8988T (cell line): ENCODE data around the gene ATP9B.

ENCODE experiments used
- DNase-seq: peaks from one replicate; pipeline ENCODE4 v3.0.0; 2011

Gene ATP9B

GRCh38 chr18:79068937-79069716 is at the start of gene ATP9B:
Gene ATP9B (plus strand): TSS chr18:79069394. CDS start chr18:79069411, 17 bp downstream.
- DNase-seq = peak; percentile 62

GRCh38 chr18:79019881-79020280 is 49.3 kb upstream of the ATP9B start:
- no peak for DNase-seq

GRCh38 chr18:79022603-79023002 is 46.6 kb upstream of the ATP9B start:
- no peak for DNase-seq

GRCh38 chr18:79026491-79026890 is 42.7 kb upstream of the ATP9B start:
- DNase-seq = no peak

GRCh38 chr18:79030680-79031079 is 38.5 kb upstream of the ATP9B start:
- no peak for DNase-seq

GRCh38 chr18:79042276-79042675 is 26.9 kb upstream of the ATP9B start:
- no peak for DNase-seq

GRCh38 chr18:79043288-79043687 is 25.9 kb upstream of the ATP9B start:
- DNase-seq = no peak

GRCh38 chr18:79046522-79046921 is 22.7 kb upstream of the ATP9B start:
- no peak for DNase-seq

- DNase-seq = no peak
Observed at GRCh38 chr18:79047556-79048244, 21.5 kb upstream of the ATP9B start.

GRCh38 chr18:79048245-79048632 is 21.0 kb upstream of the ATP9B start:
- DNase-seq = no peak

GRCh38 chr18:79049506-79049905 is 19.7 kb upstream of the ATP9B start:
- DNase-seq = no peak

- DNase-seq = no peak
Observed at GRCh38 chr18:79050005-79050404, 19.2 kb upstream of the ATP9B start.

- no peak for DNase-seq
Observed at GRCh38 chr18:79056827-79057367, 12.3 kb upstream of the ATP9B start.

GRCh38 chr18:79058007-79058406 is 11.2 kb upstream of the ATP9B start:
- DNase-seq = no peak

GRCh38 chr18:79062806-79063205 is 6.4 kb upstream of the ATP9B start:
- DNase-seq = no peak

GRCh38 chr18:79064228-79064627 is 5.0 kb upstream of the ATP9B start:
- DNase-seq = no peak

GRCh38 chr18:79065802-79066201 is 3.4 kb upstream of the ATP9B start:
- no peak for DNase-seq

- no peak for DNase-seq
Observed at GRCh38 chr18:79067611-79068010, 1.6 kb upstream of the ATP9B start.

- no peak for DNase-seq
Observed at GRCh38 chr18:79068341-79068936, 755 bp upstream of the ATP9B start.

- DNase-seq = no peak
Observed at GRCh38 chr18:79069717-79070151, 540 bp downstream of the ATP9B start.

- DNase-seq = no peak
Observed at GRCh38 chr18:79070486-79070885, 1.3 kb downstream of the ATP9B start.

- DNase-seq = no peak
Observed at GRCh38 chr18:79071037-79071436, 1.8 kb downstream of the ATP9B start.

- no peak for DNase-seq
Observed at GRCh38 chr18:79071503-79072210, 2.5 kb downstream of the ATP9B start.
